ENCODE results near the gene CEP112. TPM values are rescaled to one million over a fixed set of nuclear protein-coding genes. Genes with fewer than 3 reads are reported as not detected.

Gene CEP112
- total and polyA plus RNA-seq, 2 of the 13 experiments (the other 11 are each of a cell fraction or from before 2014, with no cell fraction given): 1.2 to 3.4 TPM

DNA sequence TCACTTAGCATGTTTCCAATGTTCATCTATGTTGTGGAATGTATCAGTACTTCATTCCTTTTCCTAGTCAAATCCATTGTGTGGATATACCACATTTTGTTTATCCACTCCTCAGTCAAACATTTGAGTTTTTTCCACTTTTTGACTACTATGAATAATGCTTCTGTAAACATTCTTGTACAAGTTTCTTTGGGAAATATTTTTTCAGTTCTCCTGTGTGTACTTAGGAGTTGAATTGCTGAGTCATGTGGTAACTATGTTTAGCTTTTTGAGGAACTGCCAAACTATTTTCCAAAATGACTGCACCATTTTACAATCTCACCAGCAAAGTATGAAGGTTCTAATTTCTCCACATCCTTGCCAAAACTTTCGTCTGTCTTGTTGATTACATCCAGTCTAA, 406.8 kb downstream of the CEP112 start (continued):
- TF ChIP-seq, protein P1, sequence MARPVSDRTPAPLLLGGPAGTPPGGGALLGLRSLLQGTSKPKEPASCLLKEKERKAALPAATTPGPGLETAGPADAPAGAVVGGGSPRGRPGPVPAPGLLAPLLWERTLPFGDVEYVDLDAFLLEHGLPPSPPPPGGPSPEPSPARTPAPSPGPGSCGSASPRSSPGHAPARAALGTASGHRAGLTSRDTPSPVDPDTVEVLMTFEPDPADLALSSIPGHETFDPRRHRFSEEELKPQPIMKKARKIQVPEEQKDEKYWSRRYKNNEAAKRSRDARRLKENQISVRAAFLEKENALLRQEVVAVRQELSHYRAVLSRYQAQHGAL (CRISPR knock-in tag; IDR thresholded peaks at IDR 0.05; ENCODE audit: not compliant biosample characterization): no peak
- TF ChIP-seq KAT8 (CRISPR knock-in tag; IDR thresholded peaks at IDR 0.05) (peak; percentile 74), TIGD3 (CRISPR knock-in tag; IDR thresholded peaks at IDR 0.05; ENCODE audit: borderline replicate concordance) (no peak), U2AF2 (IDR thresholded peaks at IDR 0.05; ENCODE audit: low read depth, low read length) (no peak), ZSCAN22 (CRISPR knock-in tag; IDR thresholded peaks at IDR 0.05) (no peak), ZNF709 (CRISPR knock-in tag; IDR thresholded peaks at IDR 0.05) (no peak), ZNF891 (CRISPR knock-in tag; IDR thresholded peaks at IDR 0.05) (no peak), PPARG (CRISPR knock-in tag; conservative IDR thresholded peaks at IDR 0.05) (peak; percentile 61), RFXANK (CRISPR knock-in tag; IDR thresholded peaks at IDR 0.05) (no peak; the same call in 1 of the 2 replicates), ATF7 (IDR thresholded peaks at IDR 0.05) (no peak), ATF7 (CRISPR knock-in tag; IDR thresholded peaks at IDR 0.05) (no peak), ZNF333 (CRISPR knock-in tag; IDR thresholded peaks at IDR 0.05; ENCODE audit: borderline replicate concordance) (no peak), SP5 (CRISPR knock-in tag; IDR thresholded peaks at IDR 0.05; ENCODE audit: borderline replicate concordance, low read depth) (peak; percentile 36; the same call in 1 of the 2 replicates), ZBTB21 (CRISPR knock-in tag; IDR thresholded peaks at IDR 0.05) (no peak), ZFX (CRISPR knock-in tag; IDR thresholded peaks at IDR 0.05; ENCODE audit: low read depth) (no peak), ZNF225 (CRISPR knock-in tag; IDR thresholded peaks at IDR 0.05) (no peak), ZMYM4 (CRISPR knock-in tag; IDR thresholded peaks at IDR 0.05) (no peak; the same call in 1 of the 2 replicates), ZNF749 (CRISPR knock-in tag; IDR thresholded peaks at IDR 0.05; ENCODE audit: borderline replicate concordance) (no peak; the same call in 1 of the 2 replicates), ZNF343 (CRISPR knock-in tag; IDR thresholded peaks at IDR 0.05) (no peak), ZNF549 (CRISPR knock-in tag; IDR thresholded peaks at IDR 0.05) (no peak), SOX6 (IDR thresholded peaks at IDR 0.05) (no peak), SOX6 (CRISPR knock-in tag; IDR thresholded peaks at IDR 0.05) (peak; percentile 67; the same call in 1 of the 2 replicates), ZNF558 (CRISPR knock-in tag; IDR thresholded peaks at IDR 0.05; ENCODE audit: borderline replicate concordance) (no peak), TEAD3 (CRISPR knock-in tag; optimal IDR thresholded peaks at IDR 0.05; ENCODE audit: borderline replicate concordance) (peak; percentile 90), MAFK (conservative IDR thresholded peaks at IDR 0.05 in 1 of 2, IDR thresholded peaks at IDR 0.05 in 1 of 2; ENCODE audit: low read length in 2 of 2) (peak; percentile 97 to 99), RFX5 (IDR thresholded peaks at IDR 0.05; ENCODE audit: low read depth, low read length) (no peak)
- TF ChIP-seq, protein P2, sequence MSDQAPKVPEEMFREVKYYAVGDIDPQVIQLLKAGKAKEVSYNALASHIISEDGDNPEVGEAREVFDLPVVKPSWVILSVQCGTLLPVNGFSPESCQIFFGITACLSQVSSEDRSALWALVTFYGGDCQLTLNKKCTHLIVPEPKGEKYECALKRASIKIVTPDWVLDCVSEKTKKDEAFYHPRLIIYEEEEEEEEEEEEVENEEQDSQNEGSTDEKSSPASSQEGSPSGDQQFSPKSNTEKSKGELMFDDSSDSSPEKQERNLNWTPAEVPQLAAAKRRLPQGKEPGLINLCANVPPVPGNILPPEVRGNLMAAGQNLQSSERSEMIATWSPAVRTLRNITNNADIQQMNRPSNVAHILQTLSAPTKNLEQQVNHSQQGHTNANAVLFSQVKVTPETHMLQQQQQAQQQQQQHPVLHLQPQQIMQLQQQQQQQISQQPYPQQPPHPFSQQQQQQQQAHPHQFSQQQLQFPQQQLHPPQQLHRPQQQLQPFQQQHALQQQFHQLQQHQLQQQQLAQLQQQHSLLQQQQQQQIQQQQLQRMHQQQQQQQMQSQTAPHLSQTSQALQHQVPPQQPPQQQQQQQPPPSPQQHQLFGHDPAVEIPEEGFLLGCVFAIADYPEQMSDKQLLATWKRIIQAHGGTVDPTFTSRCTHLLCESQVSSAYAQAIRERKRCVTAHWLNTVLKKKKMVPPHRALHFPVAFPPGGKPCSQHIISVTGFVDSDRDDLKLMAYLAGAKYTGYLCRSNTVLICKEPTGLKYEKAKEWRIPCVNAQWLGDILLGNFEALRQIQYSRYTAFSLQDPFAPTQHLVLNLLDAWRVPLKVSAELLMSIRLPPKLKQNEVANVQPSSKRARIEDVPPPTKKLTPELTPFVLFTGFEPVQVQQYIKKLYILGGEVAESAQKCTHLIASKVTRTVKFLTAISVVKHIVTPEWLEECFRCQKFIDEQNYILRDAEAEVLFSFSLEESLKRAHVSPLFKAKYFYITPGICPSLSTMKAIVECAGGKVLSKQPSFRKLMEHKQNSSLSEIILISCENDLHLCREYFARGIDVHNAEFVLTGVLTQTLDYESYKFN (CRISPR knock-in tag; conservative IDR thresholded peaks at IDR 0.05): peak; percentile 68

All from HepG2 (cell line).